DMS53 treated with DMSO at 0.1 percent for 48 hours (cell line): ENCODE measurements around the gene IGF2BP3.
"Not testable (repeated sequence)": the region's sequence is repeated elsewhere in the genome, so short reads cannot be mapped to it uniquely, and the experiment has no call there.

Experiments used
- DNase-seq: peaks from one replicate; lab custom pipeline; 2025; ENCODE audit not compliant: unreplicated experiment; lab: John Stamatoyannopoulos, UW

The IGF2BP3 gene

GRCh38 chr7:23343806-23344475 is 126.3 kb downstream of the IGF2BP3 start:
- DNase-seq = no peak

DNA sequence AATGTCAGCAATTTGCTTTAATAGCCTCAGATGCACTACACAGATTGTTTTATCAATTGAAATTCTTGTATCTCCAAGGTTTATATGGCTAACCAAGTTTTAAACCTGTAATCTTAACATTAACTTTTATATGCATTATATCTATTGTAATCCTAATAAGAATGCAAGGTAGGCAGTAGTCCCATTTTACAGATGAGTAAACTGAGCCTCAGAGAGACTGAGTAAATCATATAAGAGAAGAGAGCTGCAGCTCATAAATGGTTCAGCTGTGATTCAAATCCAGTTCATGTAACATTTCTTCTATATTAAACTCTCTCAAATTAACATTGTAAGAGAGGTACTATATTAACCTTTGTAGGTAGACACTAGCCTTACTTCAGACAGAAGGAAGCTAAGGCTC is 127.2 kb downstream of the IGF2BP3 start:
- no peak for DNase-seq

GRCh38 chr7:23341846-23342598 is 128.3 kb downstream of the IGF2BP3 start:
- no peak for DNase-seq

DNA sequence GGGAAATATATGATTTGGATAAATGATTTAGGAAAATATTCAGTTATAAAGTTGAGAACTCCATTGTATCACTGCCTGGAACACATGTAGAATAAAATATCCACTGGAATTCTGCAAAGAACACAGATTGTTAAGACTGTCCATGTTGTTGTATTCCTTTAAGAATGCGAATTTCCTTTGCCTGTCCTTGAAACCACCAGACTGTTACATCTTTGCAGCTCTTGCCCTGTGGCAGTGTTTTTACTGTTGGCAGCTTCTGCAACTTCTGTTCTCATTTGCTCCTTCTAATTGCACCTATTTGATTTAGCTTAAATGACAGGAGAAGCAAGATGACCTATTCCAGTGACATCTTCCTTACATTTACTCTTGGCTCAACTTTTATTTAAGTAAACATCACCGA is 131.4 kb downstream of the IGF2BP3 start:
- DNase-seq = no peak

DNA sequence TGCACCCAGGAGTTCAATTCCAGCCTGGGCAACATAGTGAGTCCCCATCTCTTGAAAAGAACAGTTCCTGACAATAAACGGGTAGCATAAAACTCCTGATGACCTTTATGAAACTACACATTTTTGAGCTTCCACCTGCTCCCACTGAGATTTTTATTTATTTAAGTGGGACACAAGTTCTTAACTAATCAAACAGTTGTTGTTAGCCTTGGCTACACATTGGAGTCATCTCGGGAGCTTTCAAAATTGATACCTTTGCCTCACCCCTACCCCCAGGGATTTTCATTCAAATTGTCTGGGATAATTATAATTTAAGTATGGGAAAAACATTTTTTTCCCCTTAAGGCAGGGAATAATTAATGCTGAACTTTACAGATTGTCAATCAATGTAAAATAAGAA is 131.9 kb downstream of the IGF2BP3 start:
- no peak for DNase-seq

DNA sequence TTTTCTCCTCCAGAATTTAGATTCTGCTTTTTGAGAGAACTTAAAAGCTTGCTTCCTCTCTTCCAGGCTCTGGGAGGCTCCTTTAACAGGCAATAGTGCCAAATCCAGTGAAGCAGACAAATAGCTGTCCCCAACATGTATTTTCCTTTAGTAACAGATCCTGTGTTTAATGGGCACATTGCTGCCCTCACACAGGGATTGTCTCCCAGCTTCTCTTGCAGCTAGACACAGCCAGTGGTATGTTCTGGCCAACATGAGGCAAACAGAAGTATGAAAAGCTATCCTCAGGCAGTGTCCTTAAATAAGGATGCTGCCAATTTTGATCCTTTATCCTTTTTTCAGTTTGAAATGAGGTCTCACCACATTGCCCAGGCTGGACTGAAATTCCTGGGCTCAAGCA is 132.9 kb downstream of the IGF2BP3 start:
- no peak for DNase-seq

DNA sequence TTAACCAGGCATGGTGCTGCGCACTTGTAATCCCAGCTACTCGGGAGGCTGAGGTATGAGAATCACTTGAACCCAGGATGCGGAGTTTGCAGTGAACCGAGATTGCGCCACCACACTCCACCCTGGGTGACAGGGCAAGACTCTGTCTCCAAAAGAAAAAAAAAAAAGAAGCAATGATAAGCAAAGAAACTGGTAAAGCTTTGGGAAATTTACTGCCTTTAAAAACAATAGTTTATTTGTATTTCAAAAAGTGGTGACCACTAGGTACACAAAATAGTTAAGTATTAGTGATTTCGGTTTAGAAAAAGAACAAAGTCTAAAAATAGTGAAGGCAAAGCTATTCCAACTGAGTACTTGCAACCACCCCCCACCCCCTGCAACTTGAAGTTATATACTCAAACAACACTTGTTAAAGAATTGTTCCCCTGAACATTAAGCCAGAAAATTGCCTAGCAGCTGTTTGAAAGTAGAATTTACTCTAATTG is 133.4 kb downstream of the IGF2BP3 start:
- no peak for DNase-seq

DNA sequence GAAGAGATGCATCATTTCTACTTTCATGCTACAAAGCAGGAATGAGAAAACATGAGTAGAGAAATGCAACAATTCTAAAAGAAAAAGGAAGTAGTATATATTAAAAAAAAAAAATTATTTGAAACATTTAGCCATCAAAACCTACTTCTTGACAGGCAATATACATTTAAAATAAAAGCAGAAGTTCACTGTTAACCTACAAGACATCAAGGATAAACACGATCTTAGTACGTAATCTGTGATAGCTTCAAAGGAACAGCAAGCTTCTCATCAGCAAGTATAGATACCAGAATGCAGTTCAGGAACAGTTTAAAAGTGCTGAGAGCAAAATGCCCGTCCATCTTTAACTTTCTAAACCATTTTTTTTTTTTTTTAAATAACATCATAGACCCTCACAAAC is 134.2 kb downstream of the IGF2BP3 start:
- no peak for DNase-seq

DNA sequence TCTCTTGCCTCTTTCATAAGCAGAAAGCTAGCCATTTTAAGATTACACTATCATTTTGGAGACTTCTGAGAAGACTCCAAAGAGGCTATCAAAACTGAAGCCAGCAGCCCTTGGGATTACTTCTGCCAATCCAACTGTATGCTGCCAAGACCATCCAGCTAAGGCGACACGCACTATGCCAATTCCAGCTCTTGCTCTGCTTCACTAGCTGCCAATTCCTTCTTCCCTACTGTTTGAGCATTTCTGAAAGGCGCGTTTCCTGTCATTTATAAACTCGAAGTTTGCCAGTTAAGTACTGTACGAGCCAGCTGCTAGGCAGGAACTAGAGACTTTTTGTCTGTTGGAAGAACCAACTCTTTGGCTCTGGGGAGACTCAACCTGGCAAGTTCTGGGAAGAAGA is 134.7 kb downstream of the IGF2BP3 start:
- DNase-seq = no peak

DNA sequence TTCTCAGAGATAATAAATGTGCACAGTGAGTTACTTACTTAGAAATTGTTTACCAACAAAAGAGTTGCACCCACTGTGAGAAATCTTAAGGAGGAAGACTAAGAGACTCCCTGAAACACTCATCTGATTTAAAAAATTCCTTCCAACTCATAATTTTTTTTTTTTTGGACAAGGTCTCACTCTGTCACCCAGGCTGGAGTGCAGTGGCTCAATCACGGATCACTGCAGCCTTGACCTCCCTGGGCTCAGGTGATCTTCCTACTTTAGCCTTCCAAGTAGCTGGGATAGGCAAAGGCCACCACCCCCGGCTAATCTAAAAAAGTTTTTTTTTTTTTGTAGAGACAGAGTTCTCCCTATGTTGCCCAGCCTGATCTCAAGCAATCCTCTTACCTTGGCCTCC is 135.2 kb downstream of the IGF2BP3 start:
- DNase-seq = no peak

DNA sequence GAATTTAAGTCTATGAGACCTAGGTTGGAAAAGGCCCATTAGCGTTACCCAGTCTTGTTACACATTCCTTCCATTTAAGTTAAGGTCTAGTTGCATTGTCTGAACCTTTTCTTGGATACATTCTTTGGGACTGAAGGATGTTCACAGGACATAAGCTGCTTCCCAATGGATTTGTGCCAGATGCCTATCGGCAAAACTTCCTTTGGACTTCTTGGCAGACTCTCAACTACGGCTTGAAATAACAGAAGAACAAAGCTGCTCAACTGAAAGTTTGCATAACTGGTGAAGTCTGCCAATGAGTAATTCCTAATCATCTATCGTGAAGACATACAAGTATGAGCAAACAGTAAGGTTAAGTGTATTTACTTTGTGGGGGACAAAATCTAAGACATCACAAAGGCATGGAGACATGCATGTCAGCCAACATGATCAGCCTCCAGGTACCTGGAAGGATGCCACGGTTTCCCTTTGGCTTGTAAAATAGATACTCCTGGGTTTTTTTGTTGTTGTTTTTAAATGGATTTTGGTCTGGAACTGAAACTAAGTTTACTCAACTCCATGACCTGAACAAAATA is 135.7 kb downstream of the IGF2BP3 start:
- peak; percentile 63 for DNase-seq

GRCh38 chr7:23333671-23334246 is 136.5 kb downstream of the IGF2BP3 start:
- no peak for DNase-seq

DNA sequence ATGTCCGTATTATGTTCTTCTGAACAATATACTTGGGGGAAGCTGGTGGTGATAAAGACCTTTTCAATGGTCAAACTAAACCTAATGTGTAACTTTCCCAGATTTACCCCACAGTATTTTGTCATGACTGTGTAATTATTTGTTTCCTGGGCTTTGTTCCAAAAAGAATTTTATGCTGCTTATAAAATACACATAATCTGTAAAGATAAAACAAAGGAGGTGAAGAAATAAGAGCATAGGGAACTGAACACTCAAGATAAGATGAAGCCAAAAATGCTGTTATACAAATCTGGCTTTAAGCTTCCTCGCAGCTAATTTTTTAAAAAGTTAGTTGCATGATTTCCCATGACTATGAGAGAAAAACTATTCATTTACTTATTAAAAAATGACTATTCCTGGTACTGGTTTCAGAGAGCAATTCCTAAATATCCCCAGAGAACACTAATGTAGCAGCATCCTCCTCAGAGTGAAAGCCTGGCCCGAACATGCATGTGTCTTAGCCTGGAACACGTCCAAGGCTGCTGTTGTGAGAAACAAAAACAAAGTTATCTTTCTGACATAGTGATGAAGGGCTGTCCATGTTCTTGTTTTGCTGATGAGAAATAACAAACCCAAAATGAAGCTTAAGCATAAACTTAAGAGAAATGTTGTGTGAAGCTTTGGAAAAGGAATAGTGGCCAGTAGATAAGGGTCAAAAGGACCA is 137.2 kb downstream of the IGF2BP3 start:
- no peak for DNase-seq

DNA sequence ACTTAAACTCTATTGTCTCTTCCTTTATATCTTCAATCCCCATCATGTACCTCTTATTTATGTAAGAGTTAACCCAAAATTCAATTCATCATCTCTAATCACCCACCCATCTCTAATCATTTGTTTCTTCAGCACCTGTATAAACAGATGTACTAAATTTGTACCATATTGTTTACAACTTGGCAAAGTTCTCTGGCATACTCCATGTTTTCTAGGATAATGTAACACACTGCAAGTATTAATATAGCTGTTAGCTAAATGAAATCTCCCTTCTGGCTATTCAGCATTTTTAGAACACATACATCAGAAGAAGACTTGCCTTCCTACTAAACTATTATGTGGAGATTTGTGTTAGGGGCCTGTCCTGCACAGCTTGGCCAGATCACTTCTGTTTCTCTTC is 138.1 kb downstream of the IGF2BP3 start:
- no peak for DNase-seq

DNA sequence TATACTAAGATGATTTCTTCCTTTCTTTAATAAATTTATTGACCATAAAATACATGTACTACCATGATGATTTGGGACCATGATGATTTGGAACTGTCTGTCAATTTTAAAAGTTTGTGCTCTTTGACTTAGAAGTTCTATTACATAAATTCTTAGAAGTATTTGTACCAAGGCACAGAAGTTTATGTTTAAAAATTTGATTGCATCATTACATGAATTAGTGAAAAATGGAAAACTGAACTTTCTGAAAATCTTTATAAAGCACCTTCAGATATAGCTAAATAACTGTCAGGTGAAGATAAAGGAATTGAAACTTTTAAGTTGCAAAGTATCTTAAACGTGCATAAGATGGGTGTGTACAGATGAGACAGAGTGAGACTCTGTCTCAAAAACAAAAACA is 139.2 kb downstream of the IGF2BP3 start:
- no peak for DNase-seq

- no peak for DNase-seq
These were observed 154.9 kb downstream of the IGF2BP3 start for GRCh38 chr7:23315366-23315765.

DNA sequence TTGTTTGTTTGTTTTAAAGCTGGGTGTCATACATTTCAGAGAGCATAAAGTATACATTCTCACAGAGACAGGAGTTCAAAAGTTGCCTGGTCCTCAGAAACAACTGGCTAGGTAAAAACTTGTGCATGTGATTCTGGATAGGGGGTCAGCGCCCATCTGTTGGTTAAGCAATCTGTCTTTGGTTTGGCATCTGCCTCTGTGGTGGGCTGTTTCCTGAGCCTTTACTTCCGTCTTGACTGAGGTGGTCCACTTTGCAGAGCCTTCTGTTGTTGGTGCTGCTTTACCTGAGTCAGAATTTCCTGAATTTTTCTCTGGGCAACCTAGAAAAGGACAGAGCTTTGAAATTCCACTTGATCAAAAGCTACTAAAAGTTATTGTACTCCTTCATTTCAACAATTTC is 158.2 kb downstream of the IGF2BP3 start:
- DNase-seq = not testable (repeated sequence)

DNA sequence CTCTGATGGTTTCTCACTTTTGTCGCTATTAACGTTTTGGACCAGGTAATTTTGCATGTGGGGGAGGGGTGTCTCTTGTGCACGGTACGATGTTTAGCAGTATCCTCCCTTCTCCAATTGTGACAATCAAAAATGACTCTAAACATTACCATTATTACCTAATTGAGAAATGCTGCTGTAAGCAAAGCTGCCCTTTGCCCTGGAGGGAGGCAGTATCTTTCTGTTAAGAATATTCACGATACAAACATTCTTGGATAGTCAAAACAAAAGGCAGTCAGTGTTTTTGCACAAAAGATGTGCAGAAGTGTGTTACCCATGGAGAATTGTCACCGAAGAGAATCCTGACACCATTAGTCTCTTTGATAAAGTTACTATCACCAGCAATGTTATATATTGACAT is 161.5 kb downstream of the IGF2BP3 start:
- DNase-seq = no peak

GRCh38 chr7:23306936-23307521 is 163.3 kb downstream of the IGF2BP3 start:
- no peak for DNase-seq

GRCh38 chr7:23299770-23300300 is 170.5 kb downstream of the IGF2BP3 start:
- DNase-seq = no peak
